HG03460 (cell line): ENCODE measurements around the gene CHID1.

ENCODE experiments used
- ATAC-seq: cut with Tn5 transposase; IDR thresholded peaks from one replicate; pipeline ENCODE4 v1.9.1; 2021; ENCODE audit not compliant: unreplicated experiment

Gene CHID1

GRCh38 chr11:910044-910588 is 494 bp downstream of the CHID1 start:
- peak; percentile 22 for ATAC-seq

- no peak for ATAC-seq
Observed at GRCh38 chr11:909406-909805, 1.2 kb downstream of the CHID1 start.

- no peak for ATAC-seq
Observed at GRCh38 chr11:908273-908672, 2.3 kb downstream of the CHID1 start.

GRCh38 chr11:907668-908067 is 2.9 kb downstream of the CHID1 start:
- no peak for ATAC-seq

GRCh38 chr11:905952-906351 is 4.7 kb downstream of the CHID1 start:
- ATAC-seq, result no peak

- ATAC-seq, result no peak
Observed at GRCh38 chr11:904380-904779, 6.2 kb downstream of the CHID1 start.

GRCh38 chr11:901452-902061 is 9.1 kb downstream of the CHID1 start:
- no peak for ATAC-seq

GRCh38 chr11:900545-900944 is 10.1 kb downstream of the CHID1 start:
- no peak for ATAC-seq

GRCh38 chr11:899724-900123 is 10.9 kb downstream of the CHID1 start:
- no peak for ATAC-seq

- ATAC-seq, result no peak
Observed at GRCh38 chr11:898540-899190, 11.9 kb downstream of the CHID1 start.

- no peak for ATAC-seq
Observed at GRCh38 chr11:898143-898511, 12.5 kb downstream of the CHID1 start.

- ATAC-seq, result no peak
Observed at GRCh38 chr11:897253-898142, 13.1 kb downstream of the CHID1 start.

- ATAC-seq, result no peak
Observed at GRCh38 chr11:895331-896110, 15.1 kb downstream of the CHID1 start.

- no peak for ATAC-seq
Observed at GRCh38 chr11:894575-895201, 15.9 kb downstream of the CHID1 start.

- ATAC-seq, result no peak
Observed at GRCh38 chr11:893008-893654, 17.5 kb downstream of the CHID1 start.

- ATAC-seq, result no peak
Observed at GRCh38 chr11:890794-891540, 19.6 kb downstream of the CHID1 start.

- no peak for ATAC-seq
Observed at GRCh38 chr11:889687-890475, 20.7 kb downstream of the CHID1 start.

GRCh38 chr11:889257-889656 is 21.4 kb downstream of the CHID1 start:
- ATAC-seq, result no peak
